PC-3 (cell line): ENCODE results near the gene TNFSF15.

Experiments
- EZH2 ChIP-seq: fragments of 300-600 bp; sonication (generic); IDR thresholded peaks from one replicate; pipeline ENCODE4 v1.6.1; 2017; ENCODE audit warnings: antibody characterized with exemption, mild to moderate bottlenecking, low read length; ENCODE audit not compliant: unreplicated experiment
- TF ChIP-seq, protein P1 (sequence below): fragments of 300-600 bp; sonication (generic); conservative IDR thresholded peaks from 2 replicates; pipeline ENCODE4 v1.5.1; 2017; ENCODE audit warnings: antibody characterized with exemption, low read depth, mild to moderate bottlenecking, low read length

DNA sequence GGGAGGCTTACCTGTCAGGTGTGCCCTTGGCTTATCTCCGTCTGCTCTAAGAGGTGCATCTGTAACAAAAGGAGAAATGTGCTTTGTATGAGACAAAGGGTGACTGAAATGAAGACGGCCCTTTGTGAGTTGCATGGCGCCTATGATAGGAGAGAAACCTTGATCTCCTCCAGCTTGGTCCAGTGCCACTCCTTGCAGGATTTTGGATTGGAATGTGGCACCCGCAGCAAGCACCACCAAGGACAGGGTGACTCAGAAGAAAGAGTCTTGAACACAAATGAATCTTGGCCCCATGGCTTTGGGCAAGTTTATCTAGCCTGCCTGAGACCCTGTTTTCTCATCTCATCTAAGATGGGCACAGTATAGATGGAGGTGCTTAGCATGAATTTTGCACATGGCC is 13.4 kb downstream of the TNFSF15 start:
- TF ChIP-seq, protein P1, sequence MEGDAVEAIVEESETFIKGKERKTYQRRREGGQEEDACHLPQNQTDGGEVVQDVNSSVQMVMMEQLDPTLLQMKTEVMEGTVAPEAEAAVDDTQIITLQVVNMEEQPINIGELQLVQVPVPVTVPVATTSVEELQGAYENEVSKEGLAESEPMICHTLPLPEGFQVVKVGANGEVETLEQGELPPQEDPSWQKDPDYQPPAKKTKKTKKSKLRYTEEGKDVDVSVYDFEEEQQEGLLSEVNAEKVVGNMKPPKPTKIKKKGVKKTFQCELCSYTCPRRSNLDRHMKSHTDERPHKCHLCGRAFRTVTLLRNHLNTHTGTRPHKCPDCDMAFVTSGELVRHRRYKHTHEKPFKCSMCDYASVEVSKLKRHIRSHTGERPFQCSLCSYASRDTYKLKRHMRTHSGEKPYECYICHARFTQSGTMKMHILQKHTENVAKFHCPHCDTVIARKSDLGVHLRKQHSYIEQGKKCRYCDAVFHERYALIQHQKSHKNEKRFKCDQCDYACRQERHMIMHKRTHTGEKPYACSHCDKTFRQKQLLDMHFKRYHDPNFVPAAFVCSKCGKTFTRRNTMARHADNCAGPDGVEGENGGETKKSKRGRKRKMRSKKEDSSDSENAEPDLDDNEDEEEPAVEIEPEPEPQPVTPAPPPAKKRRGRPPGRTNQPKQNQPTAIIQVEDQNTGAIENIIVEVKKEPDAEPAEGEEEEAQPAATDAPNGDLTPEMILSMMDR, result no peak
- no peak for TF ChIP-seq EZH2
